Measurements from ENCODE around the gene CTSK. TPM values are rescaled to one million over a fixed set of nuclear protein-coding genes. Genes with fewer than 3 reads are reported as not detected.
"Not testable (repeated sequence)": the region's sequence is repeated elsewhere in the genome, so short reads cannot be mapped to it uniquely, and the experiment has no call there.

CTSK gene
- 10 to 100 TPM; 13.3 to 53.2 (median 35.8) TPM for total RNA-seq

GRCh38 chr1:150808121-150808520, at the start of gene CTSK:
CTSK (minus strand) TSS chr1:150808260; CDS start chr1:150806805, 1,455 bp downstream.
- in situ Hi-C loops (cut with MboI; ENCODE audit: low pct_ligation_motif_present in 1 of 4, low pct_unique_long_range_greater_than_20kb in 1 of 4, low sequenced_read_pairs in 3 of 4): loop anchor here in 1 of 4 donors (25.0 kb wide), 1 partner anchor 171 kb away; the partner anchor contains the start of gene ENSA
- intact Hi-C loops (cut with DNase I; ENCODE audit: low total_unique reads): no loop called here
- H3K36me3 ChIP-seq: peaks cover 0 to 17% (median 7%) of the 10 kb centered on the region in 4 donors
- peak within 1 kb of the TSS; percentile 31 to 66 (median 49) for H3K27ac ChIP-seq
- H3K27me3 ChIP-seq: no peaks in the 10 kb centered on the region
- no peaks in the 10 kb centered on the region for H3K9me3 ChIP-seq
- no peak for DNase-seq
- WGBS, 2 donors (ENCODE audit: low coverage in 1 of 2): 70% methylated on average over 6 to 7 of the region's 7 CpGs
- peaks cover 0 to 49% (median 12%) of the 10 kb centered on the region in 4 donors for H3K4me1 ChIP-seq
- TF ChIP-seq CTCF (IDR thresholded peaks at IDR 0.05) (no peak), POLR2A (IDR thresholded peaks at IDR 0.05) (peak; percentile 21), POLR2AphosphoS5 (IDR thresholded peaks at IDR 0.05) (peak in 1 of 3 donors; percentile 43)
- H3K4me3 ChIP-seq: peak within 1 kb of the TSS in 3 of 4 donors; percentile 2 to 39 (median 14)

- H3K4me3 ChIP-seq; H3K9me3 ChIP-seq; in situ Hi-C loops (cut with MboI; ENCODE audit: low pct_ligation_motif_present in 1 of 4, low pct_unique_long_range_greater_than_20kb in 1 of 4, low sequenced_read_pairs in 3 of 4); H3K27ac ChIP-seq; intact Hi-C loops (cut with DNase I; ENCODE audit: low total_unique reads); H3K27me3 ChIP-seq; H3K4me1 ChIP-seq; DNase-seq: not testable (repeated sequence)
- H3K36me3 ChIP-seq: peaks cover 0 to 35% (median 7%) of the 10 kb centered on the region in 4 donors
- WGBS, 2 donors (ENCODE audit: low coverage in 1 of 2): 79 to 83% methylated on average over 2 to 3 of the region's 3 CpGs
Measured at GRCh38 chr1:150852734-150853133, 44.7 kb upstream of the CTSK start.

- WGBS, 2 donors (ENCODE audit: low coverage in 1 of 2): 89% methylated on average over 29 of the region's 49 CpGs; no CpG with 5 or more reads in 1 of the 2 donors
- DNase-seq; in situ Hi-C loops (cut with MboI; ENCODE audit: low pct_ligation_motif_present in 1 of 4, low pct_unique_long_range_greater_than_20kb in 1 of 4, low sequenced_read_pairs in 3 of 4); H3K27me3 ChIP-seq; H3K27ac ChIP-seq; H3K4me1 ChIP-seq; H3K9me3 ChIP-seq; intact Hi-C loops (cut with DNase I; ENCODE audit: low total_unique reads); H3K4me3 ChIP-seq: not testable (repeated sequence)
- peaks cover 0 to 27% (median 8%) of the 10 kb centered on the region in 4 donors for H3K36me3 ChIP-seq
Measured at GRCh38 chr1:150850801-150851362, 42.8 kb upstream of the CTSK start.

- H3K9me3 ChIP-seq: no peaks in the 10 kb centered on the region
- no peak for DNase-seq
- no peaks in the 10 kb centered on the region for H3K27me3 ChIP-seq
- H3K36me3 ChIP-seq: peaks cover 0 to 4% (median 0%) of the 10 kb centered on the region in 4 donors
- in situ Hi-C loops (cut with MboI; ENCODE audit: low pct_ligation_motif_present in 1 of 4, low pct_unique_long_range_greater_than_20kb in 1 of 4, low sequenced_read_pairs in 3 of 4): no loop called here
- H3K4me1 ChIP-seq: no peaks in the 10 kb centered on the region
- no peak overlapping the region for H3K4me3 ChIP-seq
- 90 to 95% methylated on average over 4 of the region's 4 CpGs for WGBS, 2 donors (ENCODE audit: low coverage in 1 of 2)
- no peak overlapping the region for H3K27ac ChIP-seq
- intact Hi-C loops (cut with DNase I; ENCODE audit: low total_unique reads): no loop called here
- TF ChIP-seq POLR2AphosphoS5 (IDR thresholded peaks at IDR 0.05) (no peak), EP300 (IDR thresholded peaks at IDR 0.05; ENCODE audit: low read depth) (no peak), POLR2A (IDR thresholded peaks at IDR 0.05) (no peak), CTCF (IDR thresholded peaks at IDR 0.05) (no peak)
Measured at GRCh38 chr1:150846473-150847146, 38.5 kb upstream of the CTSK start.

GRCh38 chr1:150843474-150843873, 35.4 kb upstream of the CTSK start:
- in situ Hi-C loops (cut with MboI; ENCODE audit: low pct_ligation_motif_present in 1 of 4, low pct_unique_long_range_greater_than_20kb in 1 of 4, low sequenced_read_pairs in 3 of 4): no loop called here
- peaks cover 0 to 15% (median 6%) of the 10 kb centered on the region in 4 donors for H3K36me3 ChIP-seq

More at GRCh38 chr1:150843474-150843873, 35.4 kb upstream of the CTSK start:
- H3K4me1 ChIP-seq: no peaks in the 10 kb centered on the region
- no peak for DNase-seq
- H3K27ac ChIP-seq: no peak overlapping the region
- intact Hi-C loops (cut with DNase I; ENCODE audit: low total_unique reads): no loop called here
- no peaks in the 10 kb centered on the region for H3K9me3 ChIP-seq
- TF ChIP-seq POLR2A (IDR thresholded peaks at IDR 0.05): no peak
- no peak overlapping the region for H3K4me3 ChIP-seq
- WGBS, 2 donors (ENCODE audit: low coverage in 1 of 2): 80 to 87% methylated on average over 2 of the region's 2 CpGs
- H3K27me3 ChIP-seq: no peaks in the 10 kb centered on the region

All from transverse colon (tissue), 4 donors.